Middle frontal gyrus (tissue), 1 donor: Measurements from ENCODE around the gene PRKG1.

Experiments
- DNase-seq: peaks from one replicate; pipeline ENCODE4 v3.0.0-alpha.2; 2015; ENCODE audit warnings: low spot score; ENCODE audit errors: extremely low spot score

The PRKG1 gene

DNA sequence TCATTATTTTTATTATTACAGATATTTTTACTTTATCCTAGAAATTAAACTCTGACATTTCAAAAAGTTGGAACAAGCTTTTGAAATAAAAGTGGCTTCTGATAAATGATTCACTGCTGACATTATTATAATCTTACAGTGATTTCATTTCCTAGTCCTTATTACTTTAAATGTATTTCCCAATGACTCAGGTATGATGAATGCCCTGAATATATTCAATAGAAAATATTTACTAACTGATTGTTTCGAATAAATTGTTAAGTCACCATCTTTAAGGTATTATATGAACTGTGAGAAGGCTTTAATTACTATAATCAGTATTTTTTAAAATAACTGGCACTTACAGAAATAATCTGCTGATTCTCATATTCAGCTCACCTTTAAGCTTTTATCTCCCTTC is 1261.4 kb downstream of the PRKG1 start:
- DNase-seq: no peak

DNA sequence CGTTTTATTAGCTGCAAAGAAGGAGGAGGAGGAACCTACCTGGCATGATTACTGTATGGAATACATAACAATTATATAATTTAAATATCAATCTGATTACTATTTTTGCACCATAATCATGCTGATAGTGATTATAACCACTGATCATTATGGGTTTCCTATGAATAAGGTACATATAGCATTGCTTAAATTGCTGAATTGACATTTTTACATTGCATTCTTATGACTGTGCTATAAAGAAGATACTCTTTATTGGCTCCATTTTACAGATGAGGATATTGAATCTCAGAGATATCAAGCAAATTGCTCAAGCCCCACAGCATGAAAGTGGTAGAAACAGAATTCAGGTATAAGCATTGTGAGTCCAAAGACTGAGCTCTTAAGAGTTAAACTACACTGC is 1262.9 kb downstream of the PRKG1 start:
- DNase-seq: no peak

DNA sequence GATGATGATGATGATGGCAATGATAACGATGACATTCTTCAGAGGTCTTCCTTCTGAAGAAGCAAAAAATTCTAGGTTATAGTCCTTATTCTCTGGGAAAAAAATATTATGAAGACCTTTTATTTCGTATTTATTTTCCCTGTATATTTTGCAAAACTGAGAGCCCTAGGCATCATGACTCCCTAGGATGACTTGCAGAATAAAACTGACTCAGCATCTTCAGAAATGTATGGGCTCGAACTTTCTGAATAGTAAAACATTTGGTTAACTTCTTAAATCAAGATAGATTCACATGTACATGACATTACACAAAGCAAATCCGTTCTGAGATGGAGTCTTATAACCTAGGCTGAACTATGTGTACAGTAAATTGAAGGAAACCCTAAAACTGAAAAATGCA is 1269.2 kb downstream of the PRKG1 start:
- DNase-seq: no peak

DNA sequence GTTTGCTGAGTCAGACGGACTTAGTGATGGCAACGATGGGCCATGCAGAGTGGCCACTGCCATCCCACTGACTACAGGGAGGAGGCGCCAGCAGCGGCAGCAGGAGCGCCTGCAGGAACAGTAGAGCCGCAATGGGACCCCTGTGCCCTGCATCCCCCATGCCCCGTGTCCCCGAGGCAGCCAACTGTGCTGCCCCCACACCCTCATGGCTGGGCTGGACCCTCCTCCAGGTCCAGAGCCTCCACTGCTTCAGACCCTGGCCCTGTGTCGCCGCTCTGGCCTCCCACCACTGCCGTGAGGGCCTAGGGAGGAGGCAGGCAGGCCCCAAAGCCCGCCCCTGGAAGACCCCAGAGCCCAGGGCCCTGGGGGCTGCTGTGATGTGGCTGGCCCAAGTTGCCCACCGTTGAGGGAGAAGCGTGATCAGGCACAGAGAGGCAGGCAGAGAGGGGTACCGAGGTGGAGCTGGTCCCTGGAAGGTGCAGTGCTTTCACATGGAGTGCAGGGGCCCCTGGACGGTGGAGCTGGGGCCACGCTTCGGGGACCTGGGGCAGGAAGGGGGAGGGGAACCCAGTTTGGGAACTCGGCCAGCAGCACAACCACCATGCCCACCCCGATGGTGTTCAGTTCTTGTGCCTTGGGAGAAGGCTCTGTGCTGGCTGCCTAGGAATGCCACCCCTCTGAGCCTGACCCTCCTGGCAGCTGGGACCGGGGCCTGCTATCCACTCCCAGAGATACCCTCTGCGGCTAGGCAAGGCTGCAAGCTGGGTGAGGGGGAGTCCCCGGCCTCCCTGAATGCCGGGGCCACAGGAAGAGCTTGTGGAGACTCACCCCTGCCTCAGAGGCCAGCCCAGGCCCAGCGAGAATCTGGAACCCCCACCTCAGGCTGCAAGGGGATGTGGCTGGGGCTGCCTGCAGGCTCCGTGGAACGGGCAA is 1272.4 kb downstream of the PRKG1 start:
- DNase-seq: no peak

DNA sequence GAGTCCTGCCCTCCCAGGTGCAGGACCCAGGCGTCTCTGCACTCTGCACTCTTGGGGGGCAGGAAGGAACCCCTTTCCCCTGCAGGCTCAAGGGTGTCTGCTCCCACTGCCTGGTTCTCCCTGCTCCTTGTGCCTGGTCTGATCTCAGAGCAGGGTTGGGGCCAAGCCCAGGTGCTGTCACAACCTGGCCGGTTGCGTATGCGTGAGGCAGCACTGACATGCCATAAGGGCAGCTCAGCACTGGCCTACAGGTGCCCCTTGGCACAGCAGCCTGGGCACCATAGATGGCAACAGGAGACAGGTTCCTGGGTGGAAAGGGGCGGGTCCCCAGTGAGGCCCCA is 1273.0 kb downstream of the PRKG1 start:
- DNase-seq: no peak
